Stimulated activated CD8-positive, alpha-beta memory T cell treated with anti-CD3 and anti-CD28 coated beads, Interleukin-15, amount 100 ng/mL, for 24 hours (primary cell): Measurements from ENCODE around the gene MNDA.

ENCODE experiments used
- DNase-seq: peaks from one replicate; pipeline ENCODE4 v3.0.0-alpha.2; 2020; ENCODE audit warnings: low read depth

MNDA gene

DNA sequence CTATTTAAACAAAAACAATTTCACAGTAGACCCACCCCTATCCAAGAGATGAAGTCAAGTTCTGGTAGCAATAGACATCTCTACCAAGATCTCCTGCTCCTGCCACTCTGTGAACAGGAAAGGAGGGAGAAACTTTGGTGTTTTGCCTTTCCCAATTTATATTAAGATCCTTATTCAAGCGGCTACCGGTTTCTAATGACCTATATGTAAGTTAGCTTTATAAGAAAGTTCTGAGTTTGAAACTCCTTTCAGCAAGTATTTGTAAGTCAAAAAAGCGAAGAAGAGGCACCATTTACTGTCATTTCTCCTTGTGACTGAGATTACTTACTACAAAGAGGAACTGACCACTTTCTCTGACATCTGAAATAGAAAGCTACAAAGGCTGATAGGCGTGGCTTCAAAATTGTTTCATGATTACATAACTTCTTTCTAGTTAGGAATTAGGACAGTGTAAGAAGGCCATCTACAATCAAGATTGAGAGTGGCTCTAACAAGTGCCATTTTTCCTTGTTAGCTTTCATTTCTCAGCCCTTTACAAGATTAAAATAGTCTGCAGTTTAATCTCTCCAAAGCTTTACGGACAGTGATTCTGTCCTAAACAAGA lies at the start of gene MNDA:
MNDA (plus strand) TSS at position 448 of the 604 bp plus-strand sequence. CDS start 10,803 bp downstream, outside the sequence.
- DNase-seq: no peak

DNA sequence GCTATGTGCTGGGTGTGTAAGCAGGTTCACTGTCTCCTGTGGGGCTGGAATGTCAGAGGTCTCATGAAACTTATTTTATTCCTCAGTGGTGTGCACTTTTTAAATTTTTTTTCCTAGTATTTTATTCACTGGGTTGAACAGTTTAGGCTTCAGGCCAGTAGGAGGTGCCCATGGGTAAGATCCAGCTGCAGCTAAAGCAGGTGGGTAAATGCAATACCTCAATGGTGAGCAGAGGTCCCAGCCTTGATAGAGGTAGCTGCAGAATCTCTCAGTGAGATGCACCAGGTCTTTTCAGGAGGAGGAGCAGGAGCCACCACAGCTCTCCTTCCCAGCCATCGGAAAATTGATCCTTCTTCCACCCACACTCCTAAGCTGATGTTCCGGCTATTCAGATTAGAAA lies 37.5 kb upstream of the MNDA start:
- no peak for DNase-seq

DNA sequence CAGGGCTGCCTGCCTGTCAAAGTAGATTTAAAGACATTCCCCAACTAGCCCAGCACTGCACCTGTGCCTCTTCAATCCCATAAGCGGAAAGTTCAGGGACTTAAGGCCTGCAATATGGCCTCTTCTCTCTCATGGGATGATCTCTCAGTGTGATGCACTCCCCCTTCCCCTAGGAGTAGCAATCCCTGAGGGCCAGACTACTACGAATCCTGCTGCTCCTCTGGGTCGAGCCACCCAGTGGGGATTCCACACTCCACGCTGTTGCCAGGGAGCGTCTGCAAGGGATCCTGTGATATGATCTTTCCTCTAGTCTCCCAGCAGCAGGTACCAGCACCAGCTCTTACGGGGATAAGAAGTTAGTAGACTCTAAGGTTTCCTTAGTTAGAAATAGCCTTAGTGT lies 36.9 kb upstream of the MNDA start:
- DNase-seq: no peak

DNA sequence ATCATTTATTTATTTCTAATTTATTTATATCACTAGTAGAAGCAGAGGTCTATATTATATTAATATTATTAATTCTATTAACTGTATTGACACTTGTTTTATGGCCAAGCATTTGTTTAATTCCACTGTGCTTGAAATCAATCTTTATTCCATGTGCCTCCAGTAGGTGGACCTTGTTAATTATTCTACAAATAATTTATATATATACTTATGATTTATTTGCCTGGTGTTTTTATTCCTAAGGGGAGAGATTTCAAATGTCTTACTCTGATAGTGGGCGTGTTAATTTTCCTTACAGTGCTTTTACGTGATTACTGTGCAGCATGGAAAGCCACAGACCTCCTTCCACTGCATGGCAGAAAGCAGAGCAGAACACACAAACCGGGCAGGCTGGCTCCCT lies 32.6 kb upstream of the MNDA start:
- DNase-seq: no peak

DNA sequence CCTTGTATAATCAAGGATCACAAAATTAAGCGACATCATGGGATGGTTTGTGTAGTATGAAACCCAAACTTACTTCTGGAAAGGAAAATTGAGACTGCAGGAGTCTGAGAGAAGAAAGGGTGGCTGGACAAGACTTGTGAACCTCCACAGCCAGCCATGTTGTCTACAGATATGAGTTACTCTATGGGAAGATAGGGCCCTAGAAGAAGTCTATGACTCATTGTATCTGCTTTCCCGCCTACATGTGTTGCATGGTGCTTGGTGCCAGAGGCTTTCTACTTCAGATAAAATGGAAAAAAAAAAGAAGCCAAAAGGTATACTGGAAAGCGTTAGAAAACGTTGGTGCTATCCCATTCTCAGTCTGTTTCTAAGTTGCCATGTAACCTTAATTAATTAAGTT lies 31.5 kb upstream of the MNDA start:
- no peak for DNase-seq

DNA sequence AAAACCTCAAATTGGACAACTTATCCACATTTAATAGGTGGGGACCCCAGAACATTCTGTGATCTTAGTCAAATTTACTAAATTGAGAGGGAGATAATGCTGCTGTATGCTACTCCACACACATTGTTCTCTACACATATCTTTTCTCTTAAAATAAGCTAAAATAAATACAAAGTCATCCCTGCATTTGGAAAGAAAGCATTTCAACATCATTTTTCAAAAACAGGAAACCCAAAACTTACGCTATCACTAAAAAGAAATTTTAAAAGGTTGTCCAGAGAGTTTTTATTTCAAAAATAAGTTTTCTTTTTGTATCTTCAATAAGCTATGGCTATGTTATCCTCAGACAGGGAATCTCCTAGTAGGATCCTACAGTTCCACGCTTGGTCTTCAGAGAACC lies 30.6 kb upstream of the MNDA start:
- DNase-seq: no peak

DNA sequence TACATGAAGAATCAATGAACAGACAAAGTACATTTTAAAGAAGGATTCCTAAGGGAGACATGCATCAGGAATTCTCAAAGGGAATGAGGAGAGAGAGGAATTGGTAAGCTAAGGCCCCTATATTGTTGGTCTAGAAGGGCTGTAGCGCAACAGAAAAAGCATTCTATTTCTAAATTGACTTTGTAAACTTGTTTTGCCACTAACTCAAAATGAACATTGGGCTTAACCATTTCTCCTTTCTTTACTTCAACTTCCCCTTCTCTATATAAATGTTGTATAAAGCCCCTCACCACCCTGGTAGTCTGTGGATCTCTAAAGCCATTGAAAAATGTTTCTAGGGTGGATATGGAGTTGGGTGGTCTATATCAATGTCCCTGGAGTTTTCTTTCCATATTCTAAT lies 29.8 kb upstream of the MNDA start:
- DNase-seq: no peak

DNA sequence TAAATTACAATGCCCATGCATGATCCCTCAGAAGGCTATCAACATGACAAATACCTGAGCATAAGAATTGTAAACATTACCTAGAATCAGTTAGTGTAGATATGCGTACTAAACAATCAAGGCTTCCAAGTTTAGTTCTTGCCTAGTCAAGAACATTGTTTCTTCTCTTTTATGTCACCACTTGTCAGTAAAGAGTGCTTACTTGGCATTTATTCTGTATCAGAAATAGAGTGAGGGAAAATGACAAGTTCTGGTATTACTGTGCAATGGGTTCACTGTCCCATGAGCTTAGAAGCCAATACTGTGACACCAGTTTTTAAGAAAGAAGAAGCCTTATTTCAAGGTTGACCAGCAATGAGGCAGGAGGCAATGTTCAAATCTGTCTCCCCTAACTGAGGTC lies 27.5 kb upstream of the MNDA start:
- no peak for DNase-seq

DNA sequence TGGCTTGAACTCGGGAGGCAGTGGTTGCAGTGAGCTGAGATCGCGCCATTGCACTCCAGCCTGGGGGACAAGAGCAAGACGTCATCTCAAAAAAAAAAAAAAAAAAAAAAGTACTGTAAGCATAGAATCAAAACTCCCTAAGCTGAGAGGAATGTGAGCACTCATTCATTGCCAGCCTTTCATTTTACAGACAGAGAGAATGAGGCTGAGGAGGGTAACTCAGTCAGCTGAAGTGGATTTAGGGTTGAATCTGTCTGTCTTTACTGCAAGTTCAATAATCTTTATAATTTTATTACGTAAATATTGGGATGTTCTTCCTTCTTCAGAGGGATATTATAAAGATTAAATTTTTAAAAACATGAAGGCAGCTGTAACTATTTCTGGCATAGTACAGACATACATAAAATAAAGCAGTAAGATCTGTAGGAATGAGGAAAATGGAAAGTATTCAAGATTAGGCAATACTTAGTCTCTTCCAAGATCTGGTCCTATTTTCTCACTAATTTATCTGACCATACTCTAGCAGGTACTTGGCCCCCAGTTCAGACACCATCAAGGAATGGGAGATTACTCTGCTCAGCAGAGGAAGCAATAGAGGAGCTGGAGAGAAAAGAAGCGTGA lies 24.1 kb upstream of the MNDA start:
- DNase-seq: no peak

DNA sequence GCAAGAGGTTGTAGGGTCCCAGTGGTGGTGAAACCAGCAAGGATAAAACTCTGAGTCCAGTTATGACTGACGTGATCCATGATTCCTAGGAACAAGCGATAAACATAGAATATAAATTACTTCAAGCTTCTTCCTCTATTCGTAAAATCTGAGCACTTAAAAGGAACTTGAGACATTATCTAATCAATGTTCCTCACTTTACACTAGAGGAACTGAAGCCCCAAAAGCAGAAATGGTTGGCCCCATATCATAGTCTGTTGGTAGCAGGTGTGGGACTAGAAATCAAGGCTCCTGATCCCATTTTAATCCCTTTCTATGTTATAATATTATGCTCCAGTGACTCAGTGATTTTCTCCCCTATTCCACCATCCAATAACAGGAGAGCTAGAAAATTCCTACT lies 21.9 kb upstream of the MNDA start:
- DNase-seq: no peak

DNA sequence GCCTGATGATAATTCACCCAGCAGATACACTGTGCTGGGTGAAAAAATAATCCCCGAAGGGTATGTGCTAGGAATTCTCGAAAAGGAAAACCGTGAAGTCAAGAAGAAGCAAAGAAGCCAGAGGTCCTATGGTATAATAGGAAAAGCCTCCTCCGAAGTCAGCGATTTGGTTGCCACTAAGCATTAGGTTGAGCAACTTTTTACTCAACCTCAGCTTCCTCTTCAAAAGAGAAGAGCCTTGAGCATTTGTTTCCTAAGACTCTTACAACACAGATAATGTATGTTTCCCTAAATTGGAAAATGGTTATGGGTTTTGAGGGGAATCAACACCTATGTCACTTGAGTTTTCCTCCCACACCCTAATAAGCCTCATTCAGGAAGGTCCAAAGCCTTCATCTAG lies 21.3 kb upstream of the MNDA start:
- no peak for DNase-seq

DNA sequence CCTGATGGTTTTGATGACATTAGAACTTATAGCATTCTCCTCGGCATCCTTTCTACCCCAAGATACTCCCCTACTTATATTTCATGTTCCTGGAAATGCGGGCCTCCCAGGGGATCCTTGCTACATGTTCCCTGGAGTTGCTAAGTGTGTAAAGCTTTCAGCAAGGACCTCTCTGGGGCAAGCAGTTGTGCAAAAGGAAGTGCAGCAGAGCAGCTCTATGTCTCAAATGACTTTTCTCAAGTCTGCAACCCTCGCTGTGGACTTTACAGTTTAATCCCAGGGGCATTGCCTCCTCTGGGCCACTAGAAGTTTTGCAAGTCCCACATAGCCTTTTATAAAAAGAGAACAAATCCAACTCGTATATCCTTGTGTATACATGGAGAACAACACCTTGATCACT lies 20.8 kb upstream of the MNDA start:
- DNase-seq: no peak

DNA sequence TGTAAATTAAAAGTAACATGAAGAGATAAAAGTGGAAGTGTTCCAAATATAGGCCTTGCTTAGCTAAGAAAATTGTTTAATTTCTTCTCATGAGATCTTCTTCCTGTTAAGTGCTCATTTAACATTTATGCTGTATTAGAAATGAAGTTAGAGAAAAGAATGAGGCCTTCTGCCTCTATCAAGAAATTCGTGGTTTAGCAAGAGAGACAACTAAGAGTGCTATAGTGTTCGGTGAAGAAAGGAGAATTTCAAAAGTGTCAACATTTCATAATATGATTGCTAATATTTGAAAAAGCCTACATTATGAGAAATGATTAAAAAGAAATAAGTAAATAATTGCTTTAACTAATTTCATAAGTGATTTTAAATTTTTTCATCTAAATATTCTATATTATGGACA lies 18.8 kb upstream of the MNDA start:
- DNase-seq: no peak

DNA sequence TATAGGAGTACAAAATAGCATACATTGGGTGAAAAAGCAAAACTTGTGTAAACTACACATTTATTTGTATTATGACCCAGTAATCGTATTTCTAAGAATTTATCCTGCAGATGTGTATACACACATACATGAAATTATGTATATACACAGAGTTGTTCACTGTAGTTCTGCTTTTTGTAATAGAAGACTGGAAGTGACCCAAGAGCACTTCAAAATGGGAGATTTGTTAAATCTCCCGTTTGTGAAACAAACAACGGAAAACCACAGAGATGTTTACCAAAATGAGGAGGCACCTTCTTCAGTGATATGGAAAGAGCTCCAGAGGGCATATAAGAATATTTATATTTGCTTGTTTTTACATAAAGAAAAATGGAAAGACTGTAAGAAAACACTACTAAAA lies 18.0 kb upstream of the MNDA start:
- DNase-seq: no peak

DNA sequence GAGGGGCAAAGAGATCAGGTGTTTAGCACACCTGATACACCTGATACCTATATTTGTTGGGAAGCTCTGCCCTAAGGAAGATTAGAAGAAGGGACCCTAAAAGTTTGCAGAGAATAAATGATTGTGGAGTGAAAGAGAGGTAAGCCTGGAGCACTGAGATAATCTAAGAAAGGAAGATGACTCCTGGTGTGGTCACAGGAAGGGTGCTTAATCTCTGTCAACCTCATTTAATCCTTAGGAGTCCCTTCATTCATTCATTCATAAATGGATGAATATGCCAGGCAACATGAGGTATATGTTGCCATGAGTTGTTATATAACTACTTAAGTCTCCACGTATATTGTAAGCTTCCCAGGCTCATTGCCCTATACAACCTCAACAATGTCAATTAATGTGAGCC lies 16.2 kb upstream of the MNDA start:
- DNase-seq: no peak

DNA sequence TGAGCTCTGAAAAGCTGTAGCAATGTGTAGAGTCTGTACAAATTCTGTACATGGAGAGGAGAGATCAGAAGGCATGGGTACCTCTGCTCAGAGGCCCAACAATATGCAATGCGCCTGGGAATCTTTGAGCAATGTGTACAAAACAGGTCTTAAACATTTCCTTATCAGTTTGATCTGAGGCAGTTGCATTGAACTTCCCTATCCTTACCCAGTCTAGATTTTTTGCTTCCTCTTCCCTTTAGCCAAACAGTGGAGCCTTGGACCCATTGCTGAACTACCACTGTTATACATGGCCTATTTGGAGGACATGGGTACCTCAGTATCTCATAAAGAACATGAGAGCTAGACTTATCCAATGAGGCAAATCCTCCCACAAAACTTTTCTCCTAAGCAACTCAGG lies 12.6 kb upstream of the MNDA start:
- no peak for DNase-seq

DNA sequence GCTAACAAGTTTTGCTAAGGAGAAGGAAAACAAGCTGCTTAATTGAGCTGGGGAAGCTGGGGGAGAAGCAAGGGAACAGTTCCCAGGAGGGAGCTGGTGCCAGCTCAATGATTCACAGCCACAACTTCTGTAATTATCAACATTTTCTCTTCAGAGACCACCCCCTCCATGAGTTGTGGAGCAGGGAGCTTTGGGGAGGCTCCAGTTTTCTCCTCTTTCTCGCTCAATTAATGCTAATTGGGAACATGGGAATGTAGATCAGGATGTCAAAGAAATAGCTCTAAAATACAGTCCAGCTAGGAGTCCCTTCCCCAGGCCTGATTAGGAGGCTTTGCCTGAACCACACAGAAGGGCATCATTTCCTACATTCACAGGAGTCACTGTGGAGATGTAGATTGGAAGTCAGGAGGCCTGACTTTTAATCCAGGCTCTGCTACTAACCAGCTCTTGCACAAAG lies 12.1 kb upstream of the MNDA start:
- no peak for DNase-seq

DNA sequence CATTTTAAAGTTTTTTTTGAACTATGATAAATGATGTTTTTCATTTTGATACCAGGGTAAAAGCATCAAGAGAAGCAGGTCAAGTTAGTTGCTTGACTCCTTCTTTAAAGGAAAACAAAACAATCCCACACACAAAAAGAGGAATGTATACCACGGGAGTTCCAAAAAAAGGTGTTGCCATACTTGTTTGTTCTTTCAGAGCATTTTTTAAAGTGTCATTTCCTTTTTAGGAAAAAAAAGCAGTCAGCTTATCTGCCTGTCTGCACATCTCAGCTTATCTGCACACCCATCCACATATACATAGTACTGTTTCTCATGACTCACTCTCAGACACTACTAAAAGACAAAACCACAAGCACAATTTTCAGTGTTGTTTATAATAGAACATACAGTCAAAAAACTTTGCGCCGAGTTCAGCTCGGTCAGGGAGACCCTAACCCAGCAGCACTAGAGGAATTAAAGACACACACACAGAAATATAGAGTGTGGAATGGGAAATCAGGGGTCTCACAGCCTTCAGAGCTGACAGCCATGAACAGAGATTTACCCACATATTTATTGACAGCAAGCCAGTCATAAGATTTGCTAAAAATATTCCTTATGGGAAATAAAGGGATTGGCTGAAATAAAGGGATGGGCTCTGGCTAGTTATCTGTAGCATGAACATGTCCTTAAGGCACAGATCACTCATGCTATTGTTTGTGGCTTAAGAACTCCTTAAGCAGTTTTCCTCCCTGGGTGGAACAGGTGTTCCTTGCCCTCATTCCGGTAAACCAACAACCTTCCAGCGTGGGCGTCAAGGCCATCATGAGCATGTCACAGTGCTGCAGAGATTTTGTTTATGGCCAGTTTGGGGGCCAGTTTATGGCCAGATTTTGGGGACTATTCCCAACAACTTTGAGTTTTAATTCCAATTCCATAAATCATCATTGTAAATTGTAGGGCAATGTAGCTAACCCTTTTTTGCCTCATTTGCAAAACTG lies 11.4 kb upstream of the MNDA start:
- no peak for DNase-seq

DNA sequence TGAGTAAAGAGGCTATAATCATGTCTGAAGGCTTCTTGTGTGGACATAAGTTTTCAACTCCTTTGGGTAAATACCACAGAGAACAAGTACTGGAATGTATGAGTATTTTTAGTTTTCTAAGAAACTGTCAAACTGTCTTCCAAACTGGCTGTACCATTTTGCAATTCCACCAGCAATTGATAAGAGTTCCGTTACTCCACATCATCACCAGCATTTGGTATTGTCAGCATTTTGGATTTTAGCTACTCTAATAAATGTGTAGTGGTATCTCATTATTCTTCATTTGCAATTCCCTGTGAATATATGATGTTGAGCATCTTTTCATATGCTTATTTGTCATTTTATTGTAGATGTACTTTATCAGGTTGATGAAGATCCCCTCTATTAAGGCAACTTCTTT lies 9.4 kb upstream of the MNDA start:
- no peak for DNase-seq

DNA sequence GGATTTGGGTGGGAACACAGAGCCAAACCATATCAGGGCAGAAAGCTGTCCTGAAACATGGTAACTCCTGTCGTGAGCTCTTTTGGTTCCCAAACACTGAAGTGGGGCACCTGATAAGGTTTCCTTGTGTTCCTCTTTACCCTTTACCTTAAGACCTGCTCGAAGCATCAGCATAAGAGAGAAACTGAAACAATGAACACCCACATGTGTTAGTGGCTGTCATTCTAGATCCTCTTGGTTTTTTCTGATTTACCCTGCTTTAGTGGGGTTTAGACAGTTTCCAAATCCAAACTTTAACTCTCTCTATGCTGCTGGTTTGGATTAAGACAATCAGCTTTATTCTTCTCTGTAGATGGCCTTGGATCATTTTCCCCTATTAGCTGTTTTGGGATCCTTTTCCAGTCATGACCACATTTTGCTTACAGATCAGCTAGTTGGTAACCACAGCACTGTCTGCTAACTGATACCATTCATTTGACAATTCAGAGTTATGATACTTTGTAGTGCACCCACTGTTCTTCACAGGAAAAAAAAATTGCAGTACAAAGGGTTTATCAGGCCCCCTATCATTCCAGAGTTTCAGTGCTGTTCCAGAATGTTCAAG lies 975 bp upstream of the MNDA start:
- DNase-seq: no peak

DNA sequence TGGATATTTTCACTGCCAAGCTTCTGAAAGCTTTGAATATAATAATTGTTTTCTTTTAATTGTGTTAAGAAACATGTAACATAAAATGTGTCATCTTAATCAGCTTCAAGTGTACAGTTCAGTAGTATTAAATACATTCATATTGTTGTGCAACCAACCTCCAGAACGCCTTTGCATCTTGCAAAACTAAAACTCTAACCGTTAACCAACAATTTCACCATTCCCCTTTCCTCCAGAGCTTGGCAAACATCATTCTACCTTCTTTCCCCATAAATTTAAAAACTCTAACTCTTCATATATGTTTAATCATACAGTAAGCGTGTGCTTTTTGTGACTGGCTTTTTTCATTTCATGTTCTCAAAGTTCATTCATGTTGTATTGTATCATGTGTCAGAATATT lies 2.1 kb downstream of the MNDA start:
- no peak for DNase-seq

DNA sequence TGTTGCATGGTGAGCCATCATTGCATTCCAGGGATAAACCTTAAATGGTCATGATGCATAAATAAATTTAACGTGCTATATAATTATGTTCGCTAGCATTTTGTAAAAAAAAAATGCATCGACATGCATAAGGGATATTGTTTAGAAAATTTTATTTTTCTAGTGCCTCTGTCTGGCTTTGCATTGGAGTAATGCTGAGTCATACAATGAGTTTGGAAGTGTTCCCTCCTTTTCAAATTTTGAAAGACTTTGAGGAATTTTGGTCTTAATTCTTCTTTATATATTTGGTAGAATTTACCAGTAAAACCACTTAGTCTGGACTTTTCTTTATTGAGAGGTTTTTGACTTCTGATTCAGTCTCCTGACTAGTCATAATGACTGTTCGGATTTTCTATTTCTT lies 4.9 kb downstream of the MNDA start:
- no peak for DNase-seq

DNA sequence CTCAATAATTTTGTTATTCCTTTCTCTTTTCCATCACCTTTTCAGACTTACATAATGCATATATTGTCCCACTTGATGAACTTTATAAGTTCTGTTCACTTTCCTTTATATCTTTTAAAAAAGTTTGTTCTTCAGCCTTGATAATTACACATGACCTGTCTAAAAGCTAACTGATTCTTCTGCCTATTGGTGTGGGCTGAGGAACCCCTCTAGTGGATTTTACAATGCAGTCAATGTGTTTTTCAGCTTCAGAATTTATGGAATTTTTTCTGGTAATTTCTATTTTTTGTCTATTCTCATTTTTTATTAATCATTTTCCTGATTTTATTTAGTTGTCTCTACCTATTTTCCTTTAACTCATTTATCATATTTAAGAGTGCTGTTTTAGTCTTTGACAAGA lies 7.5 kb downstream of the MNDA start:
- DNase-seq: no peak
